Measurements from ENCODE around the gene ASTN2.

Gene ASTN2

DNA sequence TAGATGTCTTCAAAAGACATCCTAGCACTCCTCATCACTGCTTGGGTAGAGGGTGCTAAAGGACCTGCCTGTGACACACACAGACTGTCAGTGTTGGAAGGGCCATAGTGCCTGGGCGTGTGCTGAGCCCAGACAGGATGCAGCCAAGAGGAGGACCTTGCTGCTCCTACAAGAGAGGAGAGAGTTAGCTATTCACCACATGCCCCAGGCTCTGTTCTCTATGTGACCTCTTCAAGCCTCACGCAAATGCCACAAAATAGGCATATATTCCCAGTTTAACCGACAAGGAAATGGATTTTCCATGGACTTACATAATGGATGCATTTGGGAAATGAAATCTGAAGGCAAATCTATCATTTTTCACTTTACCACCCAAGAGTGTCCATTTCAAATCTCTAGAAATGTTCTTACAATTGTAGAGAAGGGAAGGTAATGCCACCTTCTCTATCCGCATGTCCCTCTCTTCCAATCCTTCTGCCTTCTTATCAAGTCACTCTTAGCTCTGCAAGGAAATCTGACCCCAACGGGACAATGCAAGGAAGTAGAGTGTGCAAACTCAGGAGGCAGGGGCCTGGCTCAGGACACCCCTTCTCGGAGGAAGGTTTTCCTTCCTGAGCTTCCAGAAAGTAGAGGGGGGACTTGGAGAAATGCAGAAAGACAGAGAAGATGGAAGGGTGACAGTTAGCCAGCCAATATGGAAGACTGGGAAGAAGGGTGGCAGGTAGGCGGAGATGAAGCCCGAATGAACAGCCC lies 678.3 kb downstream of the ASTN2 start:
- DNase-seq (ENCODE audit: low spot score) = no peak

GRCh38 chr9:116733010-116733641 lies 681.7 kb downstream of the ASTN2 start:
- DNase-seq (ENCODE audit: low spot score) = no peak

GRCh38 chr9:116726602-116727001 lies 688.3 kb downstream of the ASTN2 start:
- DNase-seq (ENCODE audit: low spot score) = no peak

- DNase-seq (ENCODE audit: low spot score) = no peak
Measured at GRCh38 chr9:116724123-116724522, 690.7 kb downstream of the ASTN2 start.

DNA sequence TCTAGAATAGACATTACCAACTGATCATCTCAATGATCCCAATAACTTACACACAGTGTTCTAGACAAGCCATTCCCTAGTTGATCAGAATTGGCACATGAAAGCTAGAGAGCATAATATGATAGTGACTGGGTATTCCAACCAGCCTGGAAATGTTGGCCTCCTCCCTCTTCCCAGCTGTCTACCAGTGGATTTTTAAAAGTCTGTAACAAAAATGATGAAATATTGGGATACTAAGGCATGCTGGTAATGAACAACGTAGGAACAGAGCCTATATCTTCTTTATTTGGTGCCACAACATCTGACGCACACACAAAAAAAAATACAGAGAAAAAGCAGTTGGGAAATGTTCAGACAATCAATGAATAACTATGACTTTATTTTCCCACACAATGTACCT lies 692.9 kb downstream of the ASTN2 start:
- no peak for DNase-seq (ENCODE audit: low spot score)

- DNase-seq (ENCODE audit: low spot score) = no peak
Measured at GRCh38 chr9:116721411-116721810, 693.4 kb downstream of the ASTN2 start.

- DNase-seq (ENCODE audit: low spot score) = no peak
Measured at GRCh38 chr9:116720111-116720510, 694.7 kb downstream of the ASTN2 start.

DNA sequence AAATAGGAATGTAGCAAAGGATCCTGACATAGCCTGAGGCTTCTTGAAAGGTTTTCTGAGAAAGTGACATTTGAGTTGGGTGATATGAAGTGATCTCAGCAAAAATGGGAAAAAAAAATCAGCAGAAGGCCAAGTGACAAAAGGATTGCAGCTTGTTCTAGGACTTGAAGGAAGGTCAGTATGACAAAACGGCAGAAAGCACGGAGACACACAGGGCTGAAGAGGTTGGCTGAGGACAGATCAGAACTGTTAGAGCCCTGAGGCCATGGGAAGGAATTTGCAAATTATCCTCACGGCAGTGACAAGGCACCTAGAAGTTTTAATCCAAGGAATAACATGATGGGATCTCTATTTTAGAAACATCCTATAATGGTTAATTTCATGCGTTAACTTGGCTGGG lies 696.7 kb downstream of the ASTN2 start:
- DNase-seq (ENCODE audit: low spot score) = no peak

GRCh38 chr9:116717150-116717549 lies 697.7 kb downstream of the ASTN2 start:
- peak; percentile 31 for DNase-seq (ENCODE audit: low spot score)

DNA sequence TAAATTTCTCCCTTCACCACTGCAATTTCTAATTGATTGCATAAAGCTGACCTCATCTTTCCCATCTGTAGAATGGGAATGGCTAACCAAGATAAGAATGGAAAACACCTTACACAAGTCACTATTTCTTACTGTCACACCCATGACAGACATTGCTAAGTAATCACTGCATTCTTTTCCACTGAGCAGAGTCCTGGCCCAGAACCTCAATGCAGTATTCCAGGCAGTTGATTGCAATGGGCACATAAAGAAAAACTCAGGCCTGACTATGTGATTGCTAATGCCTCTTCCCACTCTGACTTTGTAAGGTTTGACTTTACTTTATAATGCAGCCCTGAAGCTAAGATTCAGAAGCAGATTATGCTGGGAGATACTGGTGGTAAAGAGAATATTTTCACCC lies 698.4 kb downstream of the ASTN2 start:
- DNase-seq (ENCODE audit: low spot score) = no peak

DNA sequence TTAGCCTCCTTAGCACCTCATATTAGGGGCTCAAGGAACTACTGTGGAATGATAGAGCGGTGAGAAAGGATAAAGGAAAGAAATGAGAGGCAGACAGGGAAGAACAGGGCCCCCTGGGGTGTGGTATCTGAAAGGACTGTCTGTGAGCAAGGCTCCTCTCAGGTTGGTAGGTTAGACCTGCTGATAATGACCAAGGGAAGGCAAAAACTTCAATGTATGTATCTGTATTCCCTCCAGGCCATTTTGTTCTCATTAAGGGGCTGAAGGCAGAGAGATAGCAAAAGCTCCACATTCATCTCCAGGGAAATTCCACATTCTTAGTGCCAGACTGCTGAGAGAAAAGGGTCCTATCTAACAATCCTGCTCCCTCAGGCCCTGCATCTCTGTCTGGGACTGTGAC lies 699.1 kb downstream of the ASTN2 start:
- DNase-seq (ENCODE audit: low spot score) = no peak

- no peak for DNase-seq (ENCODE audit: low spot score)
Measured at GRCh38 chr9:116713271-116713670, 701.6 kb downstream of the ASTN2 start.

DNA sequence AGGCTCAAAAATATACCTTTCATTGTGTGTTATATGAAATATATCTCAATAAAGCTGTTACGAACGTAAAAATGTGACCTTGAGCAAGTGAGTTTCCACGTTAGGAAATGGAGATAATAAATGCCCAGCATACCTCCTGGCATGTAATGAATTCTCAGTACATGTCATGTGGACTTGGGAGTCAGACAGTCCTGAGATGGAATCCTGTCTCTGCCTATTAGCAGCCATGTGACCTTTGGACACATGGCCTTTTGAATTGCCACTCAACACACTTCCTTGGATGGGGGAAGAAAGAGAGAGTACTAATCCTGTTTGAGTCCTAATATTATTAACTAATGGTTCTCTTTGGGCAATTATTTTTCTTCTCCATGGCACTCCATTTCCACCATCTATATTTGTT lies 702.1 kb downstream of the ASTN2 start:
- no peak for DNase-seq (ENCODE audit: low spot score)

DNA sequence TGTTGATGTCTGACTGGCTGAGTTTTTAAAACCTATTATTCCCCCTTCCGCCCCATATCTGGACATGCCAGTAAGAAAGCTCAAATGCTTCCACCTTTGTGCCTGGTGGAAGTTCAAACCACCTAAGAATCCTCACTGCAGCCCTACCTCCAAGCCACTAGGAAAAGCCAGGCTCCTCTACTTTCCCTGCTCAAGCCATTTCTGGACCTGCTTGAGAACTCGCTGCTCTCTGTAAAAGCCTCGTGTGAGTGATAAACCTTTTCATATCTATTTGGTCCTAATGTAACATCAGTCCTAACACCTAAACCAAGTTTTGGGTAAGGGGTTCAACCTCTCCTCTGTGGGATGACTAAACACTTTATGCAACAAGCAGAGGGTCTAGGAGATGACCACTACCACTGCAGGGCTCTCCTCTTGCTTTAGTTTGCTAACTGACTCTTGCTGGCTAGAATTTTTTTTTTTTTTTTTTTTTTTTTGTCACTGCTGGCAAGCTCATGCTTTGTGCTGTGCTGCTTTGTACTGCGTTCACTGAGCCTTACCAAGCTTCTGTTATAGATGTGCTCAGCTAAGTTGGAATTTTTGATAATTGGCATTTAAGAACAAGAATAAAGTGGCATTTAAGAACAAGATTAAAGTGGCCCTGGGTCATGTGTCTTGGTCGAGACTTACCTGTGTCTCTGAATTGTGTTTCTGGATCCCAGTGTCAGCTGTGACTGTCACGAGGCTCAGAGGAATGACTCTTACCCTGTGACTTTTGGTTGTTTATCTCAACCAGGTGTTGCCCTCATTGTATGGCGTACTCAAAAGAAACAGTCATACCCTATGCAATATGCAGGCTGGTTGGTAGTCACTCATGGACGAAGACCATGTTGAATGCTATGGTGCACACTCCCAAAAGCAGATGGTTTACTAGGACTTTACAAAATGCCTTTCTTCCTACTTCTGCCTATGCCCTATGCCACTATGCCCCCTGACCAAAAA lies 708.3 kb downstream of the ASTN2 start:
- DNase-seq (ENCODE audit: low spot score) = no peak

- DNase-seq (ENCODE audit: low spot score) = no peak
Measured at GRCh38 chr9:116705531-116705930, 709.3 kb downstream of the ASTN2 start.

GRCh38 chr9:116704470-116704869 lies 710.4 kb downstream of the ASTN2 start:
- no peak for DNase-seq (ENCODE audit: low spot score)

DNA sequence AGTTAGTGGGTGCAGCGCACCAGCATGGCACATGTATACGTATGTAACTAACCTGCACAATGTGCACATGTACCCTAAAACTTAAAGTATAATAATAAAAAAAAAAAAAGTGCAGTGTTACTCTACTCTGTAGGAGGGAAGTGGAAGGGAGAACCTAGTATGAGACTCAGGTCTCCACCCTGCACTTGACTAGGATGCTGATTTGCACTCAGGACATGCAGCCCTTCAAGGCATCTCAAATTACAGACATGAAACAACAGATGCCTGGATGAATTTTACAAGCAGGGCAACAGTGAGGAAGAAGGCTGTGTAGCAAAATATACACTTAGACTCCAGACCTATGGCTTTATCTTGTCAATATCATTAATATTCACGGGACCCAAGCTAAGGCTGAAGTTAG lies 711.2 kb downstream of the ASTN2 start:
- no peak for DNase-seq (ENCODE audit: low spot score)

DNA sequence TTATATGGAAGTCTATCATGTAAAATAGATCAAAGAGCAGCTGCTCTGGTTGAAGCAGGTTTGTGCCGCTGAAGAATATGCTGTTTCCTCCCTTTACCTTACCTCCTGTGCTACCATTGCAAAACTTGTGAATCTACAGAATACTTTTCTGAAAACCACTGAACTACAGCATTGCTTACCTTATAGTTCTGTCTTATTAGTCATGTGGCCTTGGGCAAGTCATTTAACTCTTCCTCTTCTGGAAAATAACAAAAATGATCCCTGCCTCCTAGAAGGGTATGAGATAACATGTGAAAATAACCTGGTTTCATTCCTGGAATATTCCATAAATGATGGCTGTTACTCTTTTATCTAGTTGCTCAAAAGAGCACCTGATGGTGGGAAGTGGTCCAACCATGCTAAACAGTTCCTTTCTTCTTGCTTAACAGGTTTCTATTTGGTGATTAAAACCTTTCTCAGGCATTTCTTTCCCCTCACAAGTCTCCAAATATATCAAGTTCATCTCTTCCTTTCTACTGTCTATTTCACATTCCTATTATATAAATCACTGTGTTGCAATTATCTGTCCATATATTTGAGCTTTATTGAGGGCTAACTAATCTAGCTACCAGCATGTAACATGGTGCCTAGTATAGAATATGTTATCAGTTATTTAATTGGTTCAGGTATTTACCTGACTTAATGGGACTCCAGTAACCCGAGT lies 712.8 kb downstream of the ASTN2 start:
- DNase-seq (ENCODE audit: low spot score) = no peak

DNA sequence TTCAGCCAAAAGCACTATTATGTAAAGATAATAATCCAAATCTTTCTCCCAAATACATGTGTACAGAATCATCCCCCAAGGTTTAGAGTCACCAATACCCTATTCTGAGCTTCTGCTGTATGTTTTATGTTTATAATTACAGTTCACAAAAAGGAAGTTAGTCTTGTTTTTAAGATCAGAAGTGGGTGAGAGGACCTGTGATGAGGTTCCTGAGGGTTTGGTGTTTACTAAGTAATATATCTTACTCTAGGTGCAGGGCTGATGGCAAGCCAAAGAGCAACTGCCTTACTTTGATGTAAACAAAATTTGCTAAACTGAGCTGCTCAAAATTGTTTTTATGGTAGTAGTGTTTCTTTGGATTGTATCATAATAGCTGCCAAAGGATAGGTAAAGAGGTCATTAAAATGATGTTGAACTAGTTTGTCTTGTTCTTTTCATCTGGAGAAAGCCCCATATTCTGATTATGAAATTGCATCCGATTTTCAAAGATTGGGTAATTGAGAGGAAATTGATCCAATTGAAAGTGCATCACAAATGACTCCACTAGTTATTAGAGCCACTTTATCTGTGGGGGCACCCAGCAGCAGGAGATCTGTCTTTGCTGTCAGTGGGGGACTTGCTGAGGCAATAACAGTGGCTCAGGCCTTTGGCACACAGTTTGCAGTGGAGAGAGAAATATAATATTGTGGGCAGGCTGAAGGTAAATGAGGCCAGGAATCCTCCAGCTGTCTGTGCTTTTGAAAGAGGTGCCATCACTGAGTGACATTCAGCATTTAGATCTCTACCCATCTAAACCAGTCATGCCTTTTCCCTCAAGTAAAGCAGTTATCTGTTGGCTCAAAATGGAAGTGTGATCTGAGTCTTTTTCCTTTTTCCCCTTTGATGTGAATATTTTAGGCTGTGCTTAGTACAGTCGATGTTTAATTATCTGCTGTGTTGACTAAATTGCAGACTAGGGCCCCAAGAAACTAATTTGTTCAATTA lies 713.7 kb downstream of the ASTN2 start:
- DNase-seq (ENCODE audit: low spot score) = no peak

DNA sequence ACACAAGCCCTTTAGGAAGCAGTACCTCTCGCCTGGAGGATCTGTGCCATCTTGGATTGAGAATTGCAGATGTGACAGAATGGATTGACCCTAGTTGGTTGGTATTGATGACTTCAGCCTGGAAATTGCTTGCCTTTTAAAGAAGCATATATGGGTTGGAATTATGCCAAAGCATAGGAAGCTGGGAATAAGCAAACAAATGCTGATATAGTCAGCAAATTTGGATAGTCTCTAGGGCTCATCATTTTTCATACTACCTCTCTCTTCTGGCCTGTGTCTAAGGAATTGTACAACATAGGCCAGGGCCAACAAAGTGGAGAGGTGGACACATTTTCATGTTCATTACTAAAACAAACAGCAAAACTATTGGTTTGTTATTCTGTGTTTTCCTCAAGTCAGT lies 714.6 kb downstream of the ASTN2 start:
- DNase-seq (ENCODE audit: low spot score) = no peak

DNA sequence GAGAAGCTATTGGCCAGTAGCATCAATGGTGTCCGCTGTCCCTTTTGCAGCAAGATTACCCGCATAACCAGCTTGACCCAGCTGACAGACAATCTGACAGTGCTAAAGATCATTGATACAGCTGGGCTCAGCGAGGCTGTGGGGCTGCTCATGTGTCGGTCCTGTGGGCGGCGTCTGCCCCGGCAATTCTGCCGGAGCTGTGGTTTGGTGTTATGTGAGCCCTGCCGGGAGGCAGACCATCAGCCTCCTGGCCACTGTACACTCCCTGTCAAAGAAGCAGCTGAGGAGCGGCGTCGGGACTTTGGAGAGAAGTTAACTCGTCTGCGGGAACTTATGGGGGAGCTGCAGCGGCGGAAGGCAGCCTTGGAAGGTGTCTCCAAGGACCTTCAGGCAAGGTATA lies 717.0 kb downstream of the ASTN2 start:
- no peak for DNase-seq (ENCODE audit: low spot score)
